HL-60/S4 treated with phorbol 12-myristate 13-acetate at 8.2 ng/mL for 4 days and 3 days (cell line): ENCODE results near the gene SMIM15.
"Not testable (repeated sequence)": the region's sequence is repeated elsewhere in the genome, so short reads cannot be mapped to it uniquely, and the experiment has no call there.

Experiments
- in situ Hi-C: fragments of 300-500 bp; cut with MboI; formaldehyde crosslinking; loops from 2 replicates; pipeline ENCODE4 v1.15.0; 2022; ENCODE audit warnings: low sequenced_read_pairs

Gene SMIM15

GRCh38 chr5:61162010-61162831 is at the start of gene SMIM15:
TSS of gene SMIM15 (minus strand) at chr5:61162468. CDS start at chr5:61160171, 2,297 bp downstream.
- in situ Hi-C loops = no loop called here

- in situ Hi-C loops = no loop called here
Observed at GRCh38 chr5:61207884-61208283, 45.6 kb upstream of the SMIM15 start.

- in situ Hi-C loops = no loop called here
Observed at GRCh38 chr5:61205013-61205412, 42.7 kb upstream of the SMIM15 start.

- in situ Hi-C loops = no loop called here
Observed at GRCh38 chr5:61202213-61202612, 39.9 kb upstream of the SMIM15 start.

GRCh38 chr5:61200582-61201155 is 38.4 kb upstream of the SMIM15 start:
- in situ Hi-C loops = no loop called here

- in situ Hi-C loops = no loop called here
Observed at GRCh38 chr5:61198606-61199005, 36.3 kb upstream of the SMIM15 start.

- in situ Hi-C loops = not testable (repeated sequence)
Observed at GRCh38 chr5:61187826-61188225, 25.6 kb upstream of the SMIM15 start.

- in situ Hi-C loops = not testable (repeated sequence)
Observed at GRCh38 chr5:61187352-61187751, 25.1 kb upstream of the SMIM15 start.

GRCh38 chr5:61186634-61187033 is 24.4 kb upstream of the SMIM15 start:
- in situ Hi-C loops = no loop called here

GRCh38 chr5:61184708-61185107 is 22.4 kb upstream of the SMIM15 start:
- in situ Hi-C loops = no loop called here

GRCh38 chr5:61183538-61183937 is 21.3 kb upstream of the SMIM15 start:
- in situ Hi-C loops = no loop called here

- in situ Hi-C loops = no loop called here
Observed at GRCh38 chr5:61182449-61182848, 20.2 kb upstream of the SMIM15 start.

GRCh38 chr5:61180886-61181285 is 18.6 kb upstream of the SMIM15 start:
- in situ Hi-C loops = no loop called here

GRCh38 chr5:61178702-61179101 is 16.4 kb upstream of the SMIM15 start:
- in situ Hi-C loops = no loop called here

GRCh38 chr5:61177716-61178115 is 15.4 kb upstream of the SMIM15 start:
- in situ Hi-C loops = no loop called here

- in situ Hi-C loops = no loop called here
Observed at GRCh38 chr5:61177070-61177469, 14.8 kb upstream of the SMIM15 start.

- in situ Hi-C loops = no loop called here
Observed at GRCh38 chr5:61176631-61177030, 14.4 kb upstream of the SMIM15 start.

GRCh38 chr5:61171479-61171878 is 9.2 kb upstream of the SMIM15 start:
- in situ Hi-C loops = no loop called here

- in situ Hi-C loops = no loop called here
Observed at GRCh38 chr5:61168951-61169350, 6.7 kb upstream of the SMIM15 start.

- in situ Hi-C loops = no loop called here
Observed at GRCh38 chr5:61167382-61167781, 5.1 kb upstream of the SMIM15 start.

- in situ Hi-C loops = no loop called here
Observed at GRCh38 chr5:61163905-61164304, 1.6 kb upstream of the SMIM15 start.

GRCh38 chr5:61162832-61163567 is 732 bp upstream of the SMIM15 start:
- in situ Hi-C loops = no loop called here
